A549 (cell line): Measurements from ENCODE around the gene MPND. TPM values are rescaled to one million over a fixed set of nuclear protein-coding genes. Genes with fewer than 3 reads are reported as not detected.

ENCODE experiments used
- ATAC-seq, 2 experiments: fragments of 200-7000 bp in 1 of 2; fragments of >200 bp in 1 of 2; cut with Nextera tagmentation in 1 of 2; cut with Tn5 transposase in 1 of 2; 3 replicates each; pipeline versions ENCODE4 v1.8.0 to v1.9.1; 2018 to 2020; ENCODE audit warnings: mild to moderate bottlenecking in 1 of 2, moderate library complexity in 1 of 2
- CTCF ChIA-PET: fragments of 300-600 bp; sonication (Branson Sonifier 250); formaldehyde crosslinking; extraction: SDS; loops from one replicate; lab custom pipeline; 2021; ENCODE audit warnings: antibody characterized with exemption, inconsistent platforms; lab: Yijun Ruan, JAX
- POLR2A ChIA-PET: fragments of 350-600 bp; formaldehyde crosslinking; extraction: SDS; loops from one replicate; lab custom pipeline; 2021; ENCODE audit warnings: antibody characterized with exemption, inconsistent platforms; lab: Yijun Ruan, JAX
- DNase-seq, 2 experiments: peaks; one replicate each; pipeline versions ENCODE4 v3.0.0 to v3.0.0-alpha.2; 2011 to 2016; ENCODE audit warnings: low read depth in 1 of 2, low spot score in 1 of 2
- FAIRE-seq: peaks from 2 replicates; lab custom pipeline; 2011; peaks lifted over from hg19 to GRCh38; lab: Jason Lieb, UNC
- H3K27ac ChIP-seq, 2 experiments: fragments of >200 bp; sonication (Bioruptor Twin); formaldehyde crosslinking; 3 replicates each; pipeline ENCODE4 v1.5.1; 2016 to 2017
- H3K4me1 ChIP-seq: fragments of >200 bp; sonication (Bioruptor Twin); formaldehyde crosslinking; 3 replicates; pipeline ENCODE4 v1.6.1; 2016
- H3K4me2 ChIP-seq: fragments of >200 bp; sonication (Bioruptor Twin); formaldehyde crosslinking; 3 replicates; pipeline ENCODE4 v1.6.1; 2016
- H3K4me3 ChIP-seq: fragments of >200 bp; sonication (Bioruptor Twin); formaldehyde crosslinking; 3 replicates; pipeline ENCODE4 v1.5.1; 2016
- H3K9me3 ChIP-seq: fragments of >200 bp; sonication (Bioruptor Twin); formaldehyde crosslinking; 3 replicates; pipeline ENCODE4 v1.6.1; 2016
- CEBPB ChIP-seq, 2 experiments: fragments of >200 bp in 1 of 2; sonication (Bioruptor Twin) in 1 of 2; formaldehyde crosslinking in 1 of 2; IDR thresholded peaks; 2 replicates each; pipeline ENCODE4 v1.6.1; 2012 to 2016
- CHD2 ChIP-seq: fragments of 150-350 bp; IDR thresholded peaks from 2 replicates; pipeline ENCODE4 v1.6.1; 2014; ENCODE audit warnings: low read length; ENCODE audit not compliant: partially characterized antibody
- ESRRA ChIP-seq: fragments of 150-350 bp; IDR thresholded peaks from 2 replicates; pipeline ENCODE4 v1.6.1; 2014; ENCODE audit warnings: mild to moderate bottlenecking, low read length, borderline replicate concordance
- JUN ChIP-seq, 2 experiments: fragments of >200 bp; sonication (Bioruptor Twin); formaldehyde crosslinking; IDR thresholded peaks; 2 replicates in 1 of 2; 3 replicates in 1 of 2; pipeline ENCODE4 v1.6.1; 2016 to 2017
- MYC ChIP-seq: IDR thresholded peaks from 2 replicates; pipeline ENCODE4 v1.6.1; 2012; ENCODE audit warnings: mild to moderate bottlenecking, inconsistent platforms, low read length, improper control_type of control experiment, borderline replicate concordance
- POLR2A ChIP-seq: IDR thresholded peaks from 2 replicates; pipeline ENCODE4 v1.6.1; 2012; ENCODE audit warnings: mild to moderate bottlenecking, low read length
- RFX5 ChIP-seq: fragments of 450-650 bp; IDR thresholded peaks from 2 replicates; pipeline ENCODE4 v1.7.1; 2014; ENCODE audit warnings: antibody characterized with exemption, mild to moderate bottlenecking, moderate library complexity
- ZC3H11A ChIP-seq: fragments of 450-650 bp; IDR thresholded peaks from 2 replicates; pipeline ENCODE4 v1.6.1; 2014; ENCODE audit warnings: antibody characterized with exemption, mild to moderate bottlenecking
- ZFP36 ChIP-seq: fragments of 450-650 bp; IDR thresholded peaks from 2 replicates; pipeline ENCODE4 v1.6.1; 2014; ENCODE audit warnings: borderline replicate concordance; ENCODE audit not compliant: partially characterized antibody
- ZSCAN20 ChIP-seq: fragments of 250-450 bp; sonication (Bioruptor Pico); IDR thresholded peaks from 2 replicates; pipeline ENCODE4 v1.8.0; 2022; ENCODE audit warnings: mild to moderate bottlenecking, moderate library complexity
- WGBS: methylation state at CpG from one replicate; pipeline ENCODE4 v1.1.6; 2017; ENCODE audit errors: missing lambda C conversion rate; 5-methylcytosine and 5-hydroxymethylcytosine counted together
- polyA plus RNA-seq, 4 experiments: library from polyadenylated mRNA; depleted of rRNA in 3 of 4; stranded (reverse); fragments of >200 nt; fragmentation: RNase III in 1 of 4; extraction: RNeasy Plus Mini Kit Qiagen cat#74134 plus additional on column Dnase treatment in 1 of 4; gene quantifications; 2 replicates in 3 of 4; 3 replicates in 1 of 4; pipeline ENCODE4 v1.2.3, GENCODE V29; 2011 to 2017
- TF ChIP-seq, protein P1 (sequence below): fragments of >200 bp; sonication (Bioruptor Twin); formaldehyde crosslinking; IDR thresholded peaks from 2 replicates; pipeline ENCODE4 v1.6.1; 2016
- TF ChIP-seq, protein P2 (sequence below): fragments of 150-350 bp; IDR thresholded peaks from 2 replicates; pipeline ENCODE4 v1.6.1; 2014; ENCODE audit warnings: low read depth, mild to moderate bottlenecking, low read length
- TF ChIP-seq, protein P3 (sequence below): fragments of 250-450 bp; sonication (Bioruptor Pico); IDR thresholded peaks from 2 replicates; pipeline ENCODE4 v1.5.0; 2021; ENCODE audit warnings: mild to moderate bottlenecking, moderate library complexity, borderline replicate concordance
- TF ChIP-seq, protein P4 (sequence below): fragments of >200 bp; sonication (Bioruptor Twin); formaldehyde crosslinking; IDR thresholded peaks from 3 replicates; pipeline ENCODE4 v1.6.1; 2016
- TF ChIP-seq, protein P5 (sequence below): IDR thresholded peaks from 2 replicates; pipeline ENCODE4 v1.6.1; 2012
- TF ChIP-seq, protein P6 (sequence below): fragments of 200-600 bp; sonication (generic); IDR thresholded peaks from 2 replicates; pipeline ENCODE4 v1.6.1; 2016; ENCODE audit warnings: antibody characterized with exemption, mild to moderate bottlenecking, moderate library complexity

Gene MPND
- polyA plus RNA-seq, 2 of the 4 experiments (the other 2 are of a cell fraction): 3.5 to 14.5 TPM

DNA sequence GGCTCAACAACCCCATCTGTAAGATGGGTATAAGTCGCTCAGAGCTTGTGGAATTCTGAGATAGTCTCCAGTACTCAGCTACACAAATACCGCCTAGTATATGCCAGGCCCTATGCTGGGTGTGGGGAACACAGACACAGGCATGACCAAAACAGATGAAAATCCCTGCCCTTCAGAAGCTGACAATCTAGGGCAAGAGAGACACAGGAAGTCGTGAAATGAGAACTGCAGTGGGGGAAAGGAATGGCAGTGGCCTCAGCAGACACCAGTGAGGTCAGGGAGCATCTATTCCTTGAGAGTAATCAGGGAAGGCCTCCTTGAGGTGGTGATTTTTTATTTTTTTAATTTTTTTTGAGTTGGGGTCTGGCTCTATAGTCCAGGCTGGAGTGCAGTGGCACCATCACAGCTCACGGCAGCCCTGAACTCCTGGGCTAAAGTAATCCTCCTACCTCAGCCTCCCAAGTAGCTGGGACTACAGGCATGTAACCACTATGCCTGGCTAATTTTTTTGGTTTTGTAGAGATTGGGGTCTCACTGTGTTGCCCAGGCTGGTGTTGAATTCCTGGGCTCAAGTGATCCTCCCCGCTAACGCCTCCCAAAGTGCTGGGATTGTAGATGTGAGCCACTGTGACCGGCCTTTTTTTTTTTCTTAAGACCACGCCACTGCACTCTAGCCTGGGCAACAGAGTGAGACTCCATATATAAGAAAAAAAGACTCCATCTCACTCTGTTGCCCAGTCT is 44.4 kb upstream of the MPND start:
- WGBS: 70% methylated on average over 8 of the region's 8 CpGs
- H3K27ac ChIP-seq: no peak overlapping the region
- H3K9me3 ChIP-seq: no peaks in the 10 kb centered on the region
- no peak for DNase-seq
- CTCF ChIA-PET: interaction anchor here (0.6 to 1.4 kb wide), 3 partner anchors 31 to 64 kb away, joined by 3 to 5 read pairs (median 3); no protein-coding TSS in a partner anchor
- H3K4me2 ChIP-seq: no peak overlapping the region
- no peak overlapping the region for H3K4me3 ChIP-seq
- POLR2A ChIA-PET: interaction anchor here (0.6 kb wide), 1 partner anchor 44 kb away, joined by 3 read pairs; no protein-coding TSS in a partner anchor
- TF ChIP-seq, protein P1, sequence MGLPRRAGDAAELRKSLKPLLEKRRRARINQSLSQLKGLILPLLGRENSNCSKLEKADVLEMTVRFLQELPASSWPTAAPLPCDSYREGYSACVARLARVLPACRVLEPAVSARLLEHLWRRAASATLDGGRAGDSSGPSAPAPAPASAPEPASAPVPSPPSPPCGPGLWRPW: no peak
- TF ChIP-seq CEBPB (IDR thresholded peaks at IDR 0.05): no peak
- no peak for TF ChIP-seq MYC
- peak; percentile 70 for TF ChIP-seq ZFP36
- TF ChIP-seq, protein P2, sequence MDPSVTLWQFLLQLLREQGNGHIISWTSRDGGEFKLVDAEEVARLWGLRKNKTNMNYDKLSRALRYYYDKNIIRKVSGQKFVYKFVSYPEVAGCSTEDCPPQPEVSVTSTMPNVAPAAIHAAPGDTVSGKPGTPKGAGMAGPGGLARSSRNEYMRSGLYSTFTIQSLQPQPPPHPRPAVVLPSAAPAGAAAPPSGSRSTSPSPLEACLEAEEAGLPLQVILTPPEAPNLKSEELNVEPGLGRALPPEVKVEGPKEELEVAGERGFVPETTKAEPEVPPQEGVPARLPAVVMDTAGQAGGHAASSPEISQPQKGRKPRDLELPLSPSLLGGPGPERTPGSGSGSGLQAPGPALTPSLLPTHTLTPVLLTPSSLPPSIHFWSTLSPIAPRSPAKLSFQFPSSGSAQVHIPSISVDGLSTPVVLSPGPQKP: no peak
- TF ChIP-seq RFX5: no peak
- no peak for TF ChIP-seq CHD2
- no peak for TF ChIP-seq JUN (IDR thresholded peaks at IDR 0.05)
- TF ChIP-seq, protein P3, sequence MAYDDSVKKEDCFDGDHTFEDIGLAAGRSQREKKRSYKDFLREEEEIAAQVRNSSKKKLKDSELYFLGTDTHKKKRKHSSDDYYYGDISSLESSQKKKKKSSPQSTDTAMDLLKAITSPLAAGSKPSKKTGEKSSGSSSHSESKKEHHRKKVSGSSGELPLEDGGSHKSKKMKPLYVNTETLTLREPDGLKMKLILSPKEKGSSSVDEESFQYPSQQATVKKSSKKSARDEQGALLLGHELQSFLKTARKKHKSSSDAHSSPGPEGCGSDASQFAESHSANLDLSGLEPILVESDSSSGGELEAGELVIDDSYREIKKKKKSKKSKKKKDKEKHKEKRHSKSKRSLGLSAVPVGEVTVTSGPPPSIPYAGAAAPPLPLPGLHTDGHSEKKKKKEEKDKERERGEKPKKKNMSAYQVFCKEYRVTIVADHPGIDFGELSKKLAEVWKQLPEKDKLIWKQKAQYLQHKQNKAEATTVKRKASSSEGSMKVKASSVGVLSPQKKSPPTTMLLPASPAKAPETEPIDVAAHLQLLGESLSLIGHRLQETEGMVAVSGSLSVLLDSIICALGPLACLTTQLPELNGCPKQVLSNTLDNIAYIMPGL (CRISPR knock-in tag): no peak
- TF ChIP-seq, protein P4, sequence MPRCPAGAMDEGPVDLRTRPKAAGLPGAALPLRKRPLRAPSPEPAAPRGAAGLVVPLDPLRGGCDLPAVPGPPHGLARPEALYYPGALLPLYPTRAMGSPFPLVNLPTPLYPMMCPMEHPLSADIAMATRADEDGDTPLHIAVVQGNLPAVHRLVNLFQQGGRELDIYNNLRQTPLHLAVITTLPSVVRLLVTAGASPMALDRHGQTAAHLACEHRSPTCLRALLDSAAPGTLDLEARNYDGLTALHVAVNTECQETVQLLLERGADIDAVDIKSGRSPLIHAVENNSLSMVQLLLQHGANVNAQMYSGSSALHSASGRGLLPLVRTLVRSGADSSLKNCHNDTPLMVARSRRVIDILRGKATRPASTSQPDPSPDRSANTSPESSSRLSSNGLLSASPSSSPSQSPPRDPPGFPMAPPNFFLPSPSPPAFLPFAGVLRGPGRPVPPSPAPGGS: no peak
- TF ChIP-seq ESRRA: peak; percentile 82; the same call in 1 of the 2 replicates
- TF ChIP-seq POLR2A: no peak
- TF ChIP-seq, all 56 proteins: peak for 2
- H3K4me1 ChIP-seq: no peaks in the 10 kb centered on the region
- FAIRE-seq: no peak
- ATAC-seq: no peak

DNA sequence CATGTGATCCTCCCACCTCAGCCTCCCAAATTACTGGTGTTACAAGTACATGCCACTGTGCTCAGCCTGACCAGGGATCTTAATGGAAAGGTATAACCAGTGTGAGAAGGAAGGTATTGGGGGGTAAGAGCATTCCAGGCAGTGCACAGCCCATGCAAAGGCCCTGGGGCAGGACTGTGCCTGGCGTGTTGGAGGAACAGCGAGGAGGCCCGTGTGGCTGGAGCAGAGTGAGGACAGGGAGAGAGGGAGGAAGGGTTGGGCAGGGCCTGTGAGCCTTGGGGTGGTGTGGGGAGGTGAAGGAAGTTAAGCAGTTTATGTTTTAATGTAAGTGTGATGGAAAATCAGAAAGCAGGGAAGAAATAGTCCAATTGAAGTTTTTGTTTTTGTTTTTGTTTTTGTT is 42.8 kb upstream of the MPND start:
- no peak overlapping the region for H3K4me3 ChIP-seq
- 70% methylated on average over 3 of the region's 3 CpGs for WGBS
- no peaks in the 10 kb centered on the region for H3K9me3 ChIP-seq
- no peak for DNase-seq
- H3K4me2 ChIP-seq: no peak overlapping the region
- no peak for TF ChIP-seq ZC3H11A
- TF ChIP-seq, protein P5, sequence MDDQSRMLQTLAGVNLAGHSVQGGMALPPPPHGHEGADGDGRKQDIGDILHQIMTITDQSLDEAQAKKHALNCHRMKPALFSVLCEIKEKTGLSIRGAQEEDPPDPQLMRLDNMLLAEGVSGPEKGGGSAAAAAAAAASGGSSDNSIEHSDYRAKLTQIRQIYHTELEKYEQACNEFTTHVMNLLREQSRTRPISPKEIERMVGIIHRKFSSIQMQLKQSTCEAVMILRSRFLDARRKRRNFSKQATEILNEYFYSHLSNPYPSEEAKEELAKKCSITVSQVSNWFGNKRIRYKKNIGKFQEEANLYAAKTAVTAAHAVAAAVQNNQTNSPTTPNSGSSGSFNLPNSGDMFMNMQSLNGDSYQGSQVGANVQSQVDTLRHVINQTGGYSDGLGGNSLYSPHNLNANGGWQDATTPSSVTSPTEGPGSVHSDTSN: no peak
- no peak for TF ChIP-seq ZSCAN20 (CRISPR knock-in tag)
- TF ChIP-seq, protein P6, sequence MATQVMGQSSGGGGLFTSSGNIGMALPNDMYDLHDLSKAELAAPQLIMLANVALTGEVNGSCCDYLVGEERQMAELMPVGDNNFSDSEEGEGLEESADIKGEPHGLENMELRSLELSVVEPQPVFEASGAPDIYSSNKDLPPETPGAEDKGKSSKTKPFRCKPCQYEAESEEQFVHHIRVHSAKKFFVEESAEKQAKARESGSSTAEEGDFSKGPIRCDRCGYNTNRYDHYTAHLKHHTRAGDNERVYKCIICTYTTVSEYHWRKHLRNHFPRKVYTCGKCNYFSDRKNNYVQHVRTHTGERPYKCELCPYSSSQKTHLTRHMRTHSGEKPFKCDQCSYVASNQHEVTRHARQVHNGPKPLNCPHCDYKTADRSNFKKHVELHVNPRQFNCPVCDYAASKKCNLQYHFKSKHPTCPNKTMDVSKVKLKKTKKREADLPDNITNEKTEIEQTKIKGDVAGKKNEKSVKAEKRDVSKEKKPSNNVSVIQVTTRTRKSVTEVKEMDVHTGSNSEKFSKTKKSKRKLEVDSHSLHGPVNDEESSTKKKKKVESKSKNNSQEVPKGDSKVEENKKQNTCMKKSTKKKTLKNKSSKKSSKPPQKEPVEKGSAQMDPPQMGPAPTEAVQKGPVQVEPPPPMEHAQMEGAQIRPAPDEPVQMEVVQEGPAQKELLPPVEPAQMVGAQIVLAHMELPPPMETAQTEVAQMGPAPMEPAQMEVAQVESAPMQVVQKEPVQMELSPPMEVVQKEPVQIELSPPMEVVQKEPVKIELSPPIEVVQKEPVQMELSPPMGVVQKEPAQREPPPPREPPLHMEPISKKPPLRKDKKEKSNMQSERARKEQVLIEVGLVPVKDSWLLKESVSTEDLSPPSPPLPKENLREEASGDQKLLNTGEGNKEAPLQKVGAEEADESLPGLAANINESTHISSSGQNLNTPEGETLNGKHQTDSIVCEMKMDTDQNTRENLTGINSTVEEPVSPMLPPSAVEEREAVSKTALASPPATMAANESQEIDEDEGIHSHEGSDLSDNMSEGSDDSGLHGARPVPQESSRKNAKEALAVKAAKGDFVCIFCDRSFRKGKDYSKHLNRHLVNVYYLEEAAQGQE: no peak
- FAIRE-seq: no peak
- CTCF ChIA-PET: no interaction called here
- no peak overlapping the region for H3K27ac ChIP-seq
- ATAC-seq: no peak
- H3K4me1 ChIP-seq: no peaks in the 10 kb centered on the region
- POLR2A ChIA-PET: no interaction called here
